Stimulated activated naive CD8-positive, alpha-beta T cell treated with anti-CD3 and anti-CD28 coated beads, Interleukin-15, Interleukin-2, amounts not matched to agents 100 ng/mL and 50 ng/mL, for 24 hours (primary cell): ENCODE measurements around the gene SIK3.
"Not testable (repeated sequence)": the region's sequence is repeated elsewhere in the genome, so short reads cannot be mapped to it uniquely, and the experiment has no call there.

Source experiments
- H3K27ac Mint-ChIP-seq: one replicate; pipeline ENCODE4 v1.8.0; 2021; ENCODE audit warnings: mild to moderate bottlenecking, mixed read lengths
- H3K27me3 Mint-ChIP-seq: one replicate; pipeline ENCODE4 v1.8.0; 2021; ENCODE audit warnings: mixed read lengths
- H3K36me3 Mint-ChIP-seq: one replicate; pipeline ENCODE4 v1.8.0; 2021; ENCODE audit warnings: low read depth, mixed read lengths
- H3K4me1 Mint-ChIP-seq: one replicate; pipeline ENCODE4 v1.8.0; 2021; ENCODE audit warnings: low read depth, mixed read lengths
- H3K4me3 Mint-ChIP-seq: one replicate; pipeline ENCODE4 v1.8.0; 2021; ENCODE audit warnings: mild to moderate bottlenecking, mixed read lengths
- H3K9me3 Mint-ChIP-seq: one replicate; pipeline ENCODE4 v1.8.0; 2021; ENCODE audit warnings: mixed read lengths

The SIK3 gene

DNA sequence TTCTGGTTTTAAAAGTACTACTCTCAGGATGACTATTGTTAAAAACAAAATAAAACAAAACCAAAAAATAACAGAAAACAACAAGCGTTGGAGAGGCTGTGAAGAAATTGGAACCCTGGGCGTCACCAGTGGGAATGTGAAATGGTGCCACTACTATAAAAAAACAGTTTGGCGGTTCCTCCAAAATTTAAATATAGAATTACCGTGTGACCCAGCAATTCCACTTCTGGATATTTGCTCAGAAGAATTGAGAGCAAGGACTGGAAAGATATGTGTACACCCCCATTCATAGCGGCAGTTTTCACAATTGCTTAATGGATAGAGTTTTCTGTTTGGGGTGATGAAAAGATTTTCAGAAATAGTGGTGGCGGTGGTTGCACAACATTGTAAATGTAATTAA, 283.7 kb downstream of the SIK3 start:
- Mint-ChIP-seq H3K4me3 (no peak overlapping the region), H3K27me3 (no peaks in the 10 kb centered on the region), H3K36me3 (no peaks in the 10 kb centered on the region), H3K27ac (no peak overlapping the region), H3K9me3 (no peaks in the 10 kb centered on the region), H3K4me1 (no peaks in the 10 kb centered on the region)

DNA sequence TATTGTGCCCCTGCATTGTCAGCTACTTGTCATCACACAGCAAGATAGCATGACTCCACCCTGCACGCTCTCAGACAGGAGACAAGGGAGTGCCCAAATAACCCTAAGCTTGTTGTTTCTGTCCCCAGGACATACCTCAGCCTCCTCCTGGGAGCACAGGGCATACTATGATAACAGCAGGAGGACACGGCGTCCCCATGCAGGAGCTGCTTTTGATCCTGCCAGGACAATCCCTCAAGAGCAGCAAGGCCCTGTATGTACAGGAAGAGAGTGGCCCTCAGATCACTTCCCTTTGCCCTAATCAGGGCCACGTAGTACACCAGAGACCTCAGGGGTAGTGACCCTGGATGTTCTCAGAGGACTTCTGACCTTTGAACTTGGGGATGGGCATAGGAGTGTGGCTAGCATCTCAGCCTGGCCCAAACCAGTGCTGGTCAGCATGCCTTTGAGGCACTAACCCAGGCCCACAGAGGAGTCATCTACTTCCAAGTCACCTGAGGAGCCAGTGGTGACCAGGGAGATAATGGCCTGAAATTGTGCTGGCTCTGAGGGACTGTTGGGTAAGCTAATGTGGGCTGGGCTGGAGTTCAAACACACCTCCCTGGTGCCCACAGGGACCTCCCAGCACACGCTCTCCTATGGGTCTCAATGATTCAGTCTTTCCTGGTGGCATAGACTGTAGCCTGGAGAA, 284.3 kb downstream of the SIK3 start:
- no peak overlapping the region for H3K4me3 Mint-ChIP-seq
- no peaks in the 10 kb centered on the region for H3K9me3 Mint-ChIP-seq
- no peak overlapping the region for H3K27ac Mint-ChIP-seq

DNA sequence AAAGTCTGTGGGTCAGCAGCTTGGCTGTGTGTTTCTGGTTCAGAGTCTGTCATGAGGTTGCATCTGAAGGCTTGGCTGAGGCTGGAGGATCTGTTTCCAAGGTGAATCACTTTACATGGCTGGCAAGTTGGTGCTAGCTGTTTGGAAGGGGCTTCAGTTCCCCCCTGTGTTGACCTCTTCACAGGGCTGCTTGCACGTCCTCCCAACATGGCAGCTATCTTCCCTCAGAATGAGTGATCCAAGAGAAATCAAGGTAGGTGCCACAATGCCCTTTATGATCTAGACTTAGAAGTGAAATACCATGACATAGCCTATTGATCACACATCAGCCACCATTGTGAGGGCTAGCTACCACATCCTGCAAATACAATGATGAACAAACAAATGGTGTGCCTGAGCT, 285.1 kb downstream of the SIK3 start:
- Mint-ChIP-seq H3K36me3 (no peaks in the 10 kb centered on the region), H3K4me1 (no peaks in the 10 kb centered on the region), H3K27me3 (no peaks in the 10 kb centered on the region)

More for the DNA sequence above, 284.3 kb downstream of the SIK3 start:
- H3K27me3 Mint-ChIP-seq, result no peaks in the 10 kb centered on the region
- no peaks in the 10 kb centered on the region for H3K36me3 Mint-ChIP-seq
- no peaks in the 10 kb centered on the region for H3K4me1 Mint-ChIP-seq

DNA sequence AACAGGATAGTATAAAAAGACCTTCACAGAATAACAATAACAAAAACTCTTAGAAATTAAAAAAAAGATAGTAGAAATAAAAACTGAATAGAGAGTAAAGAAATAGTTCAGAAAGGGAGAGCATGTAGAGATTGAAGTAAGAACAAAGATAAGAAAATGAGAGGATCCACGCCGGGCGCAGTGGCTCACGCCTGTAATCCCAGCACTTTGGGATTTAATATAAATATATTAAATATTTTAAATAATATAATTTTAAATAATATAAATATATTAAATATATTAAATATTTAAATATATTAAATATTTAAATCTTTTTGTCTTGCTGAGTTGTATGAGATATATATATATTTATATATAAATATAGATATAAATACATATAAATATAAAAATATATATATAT, 286.1 kb downstream of the SIK3 start:
- H3K27ac Mint-ChIP-seq, result no peak overlapping the region
- no peaks in the 10 kb centered on the region for H3K27me3 Mint-ChIP-seq

More for the DNA sequence above, 285.1 kb downstream of the SIK3 start:
- Mint-ChIP-seq H3K4me3 (no peak overlapping the region), H3K27ac (no peak overlapping the region), H3K9me3 (no peaks in the 10 kb centered on the region)

DNA sequence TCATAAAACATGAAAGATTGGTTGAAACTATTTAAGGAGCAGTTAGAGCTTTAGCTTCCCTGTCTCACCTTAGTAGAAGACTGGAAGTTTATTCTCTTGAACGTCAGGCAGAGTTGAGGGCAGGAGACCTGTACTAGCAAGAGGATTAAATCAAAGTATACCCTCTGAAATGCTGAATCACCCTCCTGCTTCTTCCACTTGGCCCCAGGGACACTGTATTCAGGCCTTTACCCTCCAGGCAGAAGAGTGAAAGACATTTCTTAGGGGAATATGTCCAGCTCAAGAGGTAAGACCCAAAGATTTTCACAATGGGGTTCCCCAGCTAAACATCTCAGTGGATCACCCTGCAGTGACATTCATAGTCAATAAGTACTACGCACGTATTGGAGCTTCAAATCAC, 287.0 kb downstream of the SIK3 start:
- Mint-ChIP-seq H3K27ac (no peak overlapping the region), H3K4me1 (no peaks in the 10 kb centered on the region), H3K9me3 (no peaks in the 10 kb centered on the region), H3K4me3 (no peak overlapping the region), H3K36me3 (no peaks in the 10 kb centered on the region), H3K27me3 (no peaks in the 10 kb centered on the region)

More for the DNA sequence above, 286.1 kb downstream of the SIK3 start:
- no peaks in the 10 kb centered on the region for H3K36me3 Mint-ChIP-seq
- H3K9me3 Mint-ChIP-seq, result no peaks in the 10 kb centered on the region
- no peak overlapping the region for H3K4me3 Mint-ChIP-seq
- no peaks in the 10 kb centered on the region for H3K4me1 Mint-ChIP-seq

DNA sequence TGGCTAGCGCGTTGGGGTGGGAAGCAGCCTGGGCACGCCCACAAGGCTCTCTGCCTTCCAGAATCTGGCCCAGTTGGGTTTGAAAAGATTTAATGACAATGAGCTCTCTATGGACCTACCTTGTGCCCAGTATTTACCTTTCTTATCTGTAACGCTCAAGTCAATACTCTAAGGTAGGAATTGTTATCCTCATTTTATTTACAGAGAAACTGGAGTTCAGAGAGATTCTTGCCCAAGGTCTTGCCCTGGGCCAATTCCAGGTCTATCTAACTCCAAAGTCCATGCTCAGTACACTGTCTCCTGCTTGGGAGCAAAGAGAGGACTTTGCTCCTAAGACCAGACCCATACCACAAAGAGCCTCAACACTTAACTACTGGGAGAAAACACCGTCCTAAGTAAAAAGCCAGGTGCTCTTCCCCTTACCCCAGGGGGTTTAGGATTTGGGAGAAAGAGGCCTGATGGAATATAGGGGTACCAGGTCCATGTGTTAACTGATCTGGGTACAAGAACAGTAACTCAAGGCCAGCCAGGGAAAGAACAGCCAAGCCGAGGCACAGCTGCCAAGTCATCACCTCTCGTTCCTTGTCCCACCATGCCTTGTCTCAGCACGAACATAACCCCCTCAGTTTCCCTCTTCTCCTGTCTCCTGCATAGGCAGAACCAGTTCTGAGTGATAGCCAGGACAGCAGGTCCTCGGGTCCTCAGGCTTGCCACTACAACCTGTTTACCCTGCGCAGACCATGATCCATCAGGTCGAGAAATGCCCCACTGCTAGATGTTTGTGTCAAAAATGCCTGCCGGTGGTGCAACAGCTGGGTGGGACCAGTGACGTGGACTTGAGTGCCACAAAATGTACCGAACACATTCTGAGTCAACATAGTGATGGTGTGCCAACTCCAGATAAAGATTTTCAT, 289.7 kb downstream of the SIK3 start:
- Mint-ChIP-seq H3K36me3 (no peaks in the 10 kb centered on the region), H3K27ac (no peak overlapping the region), H3K4me1 (no peaks in the 10 kb centered on the region)

DNA sequence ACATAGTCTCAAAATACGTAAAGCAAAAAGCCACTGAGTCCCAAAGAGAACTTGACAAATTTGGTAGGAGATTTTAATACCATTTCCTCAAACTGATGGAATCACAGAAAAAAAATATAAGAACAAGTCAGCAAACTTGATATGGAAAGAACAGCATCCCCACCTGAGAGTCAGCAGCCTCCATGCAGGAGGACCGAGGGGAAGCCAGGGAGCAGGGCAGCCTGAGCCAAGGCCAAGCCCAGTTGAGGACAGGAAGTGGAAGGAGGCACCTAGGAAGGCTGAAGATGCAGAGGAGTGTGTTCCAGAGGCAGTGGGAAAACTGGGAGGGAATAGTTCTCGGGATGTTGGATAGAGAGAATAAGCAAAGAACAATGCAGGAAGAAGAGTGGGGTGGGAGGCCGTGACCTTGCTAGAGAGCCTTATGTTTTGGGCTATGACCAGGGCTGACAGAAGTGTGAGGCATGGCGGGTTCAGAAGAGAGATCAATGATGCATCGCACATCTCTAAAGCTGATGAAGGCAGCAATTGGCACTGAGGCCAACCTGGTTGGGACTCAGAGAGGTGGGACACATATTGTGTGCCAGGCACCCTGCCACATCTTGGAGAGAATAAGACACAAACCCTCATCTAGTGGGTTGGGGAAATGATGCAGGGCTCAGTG, 290.5 kb downstream of the SIK3 start:
- H3K4me1 Mint-ChIP-seq, result no peaks in the 10 kb centered on the region

More for the DNA sequence above, 289.7 kb downstream of the SIK3 start:
- no peak overlapping the region for H3K4me3 Mint-ChIP-seq
- no peaks in the 10 kb centered on the region for H3K9me3 Mint-ChIP-seq
- no peaks in the 10 kb centered on the region for H3K27me3 Mint-ChIP-seq

DNA sequence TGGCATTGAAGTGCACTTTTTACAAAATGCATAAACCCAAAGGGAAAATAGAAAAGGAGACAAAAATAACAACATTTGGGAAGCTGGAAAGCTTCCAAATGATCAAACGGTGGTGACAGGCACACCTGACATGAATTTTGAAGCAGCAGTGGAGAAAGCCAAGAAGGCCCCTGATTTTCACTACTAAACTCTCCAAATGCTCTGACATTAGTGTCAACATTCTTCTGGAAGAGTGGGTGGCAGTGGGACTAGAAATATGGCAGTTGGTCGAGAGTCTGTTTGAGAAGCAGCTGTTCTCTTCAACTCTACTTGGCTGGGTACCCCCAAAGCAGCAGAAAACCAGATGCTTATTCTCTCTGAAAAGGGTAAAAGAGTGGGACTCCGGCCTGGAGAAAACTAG, 294.2 kb downstream of the SIK3 start:
- H3K4me3 Mint-ChIP-seq, result no peak overlapping the region
- no peaks in the 10 kb centered on the region for H3K9me3 Mint-ChIP-seq
- H3K27ac Mint-ChIP-seq, result no peak overlapping the region
- H3K36me3 Mint-ChIP-seq, result no peaks in the 10 kb centered on the region
- peaks cover 14% of the 10 kb centered on the region for H3K27me3 Mint-ChIP-seq
- no peaks in the 10 kb centered on the region for H3K4me1 Mint-ChIP-seq

More for the DNA sequence above, 290.5 kb downstream of the SIK3 start:
- no peak overlapping the region for H3K4me3 Mint-ChIP-seq
- no peaks in the 10 kb centered on the region for H3K36me3 Mint-ChIP-seq
- H3K27ac Mint-ChIP-seq, result no peak overlapping the region
- H3K27me3 Mint-ChIP-seq, result peaks cover 3% of the 10 kb centered on the region
- no peaks in the 10 kb centered on the region for H3K9me3 Mint-ChIP-seq

DNA sequence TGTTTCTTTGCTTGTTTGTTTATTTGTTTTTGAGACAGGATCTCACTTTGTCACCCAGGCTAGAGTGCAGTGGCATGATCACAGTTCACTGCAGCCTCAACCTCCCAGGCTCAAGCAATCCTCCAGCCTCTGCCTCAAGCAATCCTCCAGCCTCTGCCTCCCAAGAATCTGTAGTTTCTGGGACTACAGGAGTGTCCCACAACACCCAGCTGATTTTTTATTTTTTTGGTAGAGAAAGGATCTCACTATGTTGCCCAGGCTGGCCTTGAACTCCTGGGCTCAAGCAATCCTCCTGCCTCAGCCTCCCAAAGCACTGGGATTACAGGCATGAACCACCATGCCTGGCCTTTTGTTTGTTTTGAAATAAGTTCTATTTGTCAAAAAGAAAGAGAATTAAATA, 296.6 kb downstream of the SIK3 start:
- H3K27ac Mint-ChIP-seq, H3K4me1 Mint-ChIP-seq, H3K36me3 Mint-ChIP-seq, H3K9me3 Mint-ChIP-seq, H3K4me3 Mint-ChIP-seq: not testable (repeated sequence)
- peaks cover 14% of the 10 kb centered on the region for H3K27me3 Mint-ChIP-seq

DNA sequence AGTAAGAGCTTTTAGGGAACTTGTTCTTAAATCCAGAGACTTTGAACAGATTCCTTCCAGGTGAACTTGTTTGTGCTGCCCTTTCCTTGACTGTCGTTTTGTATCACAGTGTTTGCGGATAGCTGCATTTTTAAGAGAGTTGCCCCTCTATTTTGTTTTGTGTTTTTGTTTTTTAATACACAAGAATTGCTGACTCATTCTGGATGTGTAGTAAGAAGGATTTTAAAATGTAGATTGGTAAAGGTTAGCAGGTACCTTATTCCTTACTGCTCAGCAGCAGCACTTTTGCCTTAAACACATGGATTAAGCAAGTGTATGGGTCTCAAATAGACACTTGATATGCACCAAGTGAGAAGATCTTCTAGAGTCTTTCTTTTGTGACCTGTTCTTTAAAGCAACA, 297.6 kb downstream of the SIK3 start:
- Mint-ChIP-seq H3K27me3 (peaks cover 14% of the 10 kb centered on the region), H3K4me1 (no peaks in the 10 kb centered on the region), H3K9me3 (no peaks in the 10 kb centered on the region), H3K27ac (no peak overlapping the region), H3K4me3 (no peak overlapping the region), H3K36me3 (no peaks in the 10 kb centered on the region)

DNA sequence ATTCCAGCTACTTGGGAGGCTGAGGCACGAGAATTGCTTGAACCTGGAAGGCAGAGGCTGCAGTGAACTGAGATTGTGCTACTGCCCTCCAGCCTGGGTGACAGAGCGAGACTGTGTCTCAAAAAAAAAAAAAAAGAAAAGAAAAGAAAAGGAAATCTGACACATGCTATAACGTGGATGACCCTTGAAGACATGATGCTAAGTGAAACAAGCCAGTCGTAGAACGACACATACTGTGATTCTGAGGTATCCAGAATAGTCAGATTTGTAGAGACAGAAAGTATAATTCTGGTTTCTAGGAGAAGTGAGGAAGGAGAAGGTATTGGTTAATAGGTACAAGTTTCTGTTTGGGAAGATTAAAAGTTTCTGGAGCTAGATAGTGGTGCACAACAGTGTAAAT, 299.9 kb downstream of the SIK3 start:
- Mint-ChIP-seq H3K36me3 (no peaks in the 10 kb centered on the region), H3K27ac (no peak overlapping the region), H3K27me3 (peaks cover 14% of the 10 kb centered on the region), H3K4me1 (no peaks in the 10 kb centered on the region), H3K9me3 (no peaks in the 10 kb centered on the region), H3K4me3 (no peak overlapping the region)

DNA sequence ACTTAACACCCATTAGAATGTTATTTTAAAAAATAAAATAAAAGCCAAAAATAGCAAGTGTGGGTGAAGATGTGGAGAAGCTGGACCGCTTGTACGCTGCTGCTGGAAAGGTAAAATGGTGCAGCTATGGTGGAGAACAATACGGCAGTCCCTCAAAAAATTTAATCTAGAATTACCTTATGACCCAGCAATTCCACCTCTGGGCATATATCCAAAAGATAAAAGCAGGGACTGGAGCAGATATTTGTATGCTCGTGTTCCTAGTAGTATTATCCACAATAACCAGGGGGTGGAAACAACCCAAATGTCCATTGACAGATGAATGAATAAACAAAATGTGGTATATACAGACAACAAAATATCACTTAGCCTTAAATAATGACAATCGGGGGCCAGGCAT, 300.4 kb downstream of the SIK3 start:
- Mint-ChIP-seq H3K27ac (no peak overlapping the region), H3K36me3 (no peaks in the 10 kb centered on the region), H3K4me3 (no peak overlapping the region), H3K27me3 (peaks cover 12% of the 10 kb centered on the region), H3K4me1 (no peaks in the 10 kb centered on the region), H3K9me3 (no peaks in the 10 kb centered on the region)

DNA sequence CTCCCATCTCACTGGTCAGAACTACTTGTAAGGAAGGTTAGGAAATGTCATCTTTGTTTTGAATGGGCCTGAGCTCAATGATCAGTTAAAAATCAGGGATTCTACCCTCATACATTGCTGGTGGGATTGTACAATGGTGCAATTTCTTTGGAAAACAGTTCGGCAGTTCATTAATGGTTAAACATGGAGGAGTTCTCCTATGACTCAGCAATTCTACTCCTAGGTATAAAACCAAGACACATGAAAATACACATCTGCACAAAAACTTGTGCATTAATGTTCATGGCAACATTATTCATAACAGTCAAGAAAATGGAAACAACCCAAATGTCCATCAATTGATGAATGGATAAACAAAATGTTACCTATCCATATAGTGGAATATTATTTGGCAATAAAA, 301.7 kb downstream of the SIK3 start:
- Mint-ChIP-seq H3K9me3 (no peaks in the 10 kb centered on the region), H3K4me3 (no peak overlapping the region), H3K4me1 (peaks cover 5% of the 10 kb centered on the region), H3K27me3 (peaks cover 7% of the 10 kb centered on the region), H3K36me3 (no peaks in the 10 kb centered on the region), H3K27ac (no peak overlapping the region)

DNA sequence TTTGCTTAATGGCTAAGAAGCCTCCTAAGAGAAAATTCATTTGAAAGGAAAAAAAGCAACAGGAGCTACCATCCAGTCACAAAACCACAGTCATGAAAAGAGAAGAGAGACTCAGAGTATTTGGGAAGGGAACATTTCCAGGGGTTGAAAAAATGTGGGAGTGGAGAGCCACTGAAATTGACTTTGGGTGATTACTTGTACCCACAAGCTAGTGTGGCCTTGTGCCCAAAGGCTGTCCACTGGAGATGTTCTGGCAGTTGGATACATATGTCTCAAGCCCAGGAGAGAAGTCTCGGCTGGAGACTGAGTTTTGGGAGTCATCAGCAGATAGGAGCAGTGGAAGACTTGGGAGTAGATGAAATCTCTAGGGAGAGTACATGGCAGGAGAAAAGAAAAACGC, 303.4 kb downstream of the SIK3 start:
- H3K9me3 Mint-ChIP-seq, result no peaks in the 10 kb centered on the region
- H3K27me3 Mint-ChIP-seq, result peaks cover 3% of the 10 kb centered on the region
- H3K4me3 Mint-ChIP-seq, result no peak overlapping the region
- H3K4me1 Mint-ChIP-seq, result peaks cover 9% of the 10 kb centered on the region
- no peaks in the 10 kb centered on the region for H3K36me3 Mint-ChIP-seq
- no peak overlapping the region for H3K27ac Mint-ChIP-seq

DNA sequence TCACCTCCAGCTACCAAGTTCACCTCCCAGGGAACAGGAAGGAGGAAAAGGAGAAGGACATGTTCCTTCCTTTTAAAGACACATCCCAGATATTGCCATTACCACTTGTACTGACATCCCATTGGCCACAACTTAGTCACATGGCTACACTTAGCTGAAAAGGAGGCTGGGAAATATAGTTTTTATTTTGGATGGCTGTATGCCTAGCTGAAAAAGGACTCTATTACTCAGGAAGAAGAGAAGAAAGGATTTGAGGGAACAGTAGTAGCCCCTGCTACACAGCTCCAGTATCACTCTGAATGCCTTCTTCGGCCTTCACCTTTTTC, 304.5 kb downstream of the SIK3 start:
- no peak overlapping the region for H3K27ac Mint-ChIP-seq
- H3K27me3 Mint-ChIP-seq, result no peaks in the 10 kb centered on the region
- no peak overlapping the region for H3K4me3 Mint-ChIP-seq
- no peaks in the 10 kb centered on the region for H3K9me3 Mint-ChIP-seq
- H3K36me3 Mint-ChIP-seq, result no peaks in the 10 kb centered on the region
- H3K4me1 Mint-ChIP-seq, result peaks cover 11% of the 10 kb centered on the region
